ENCODE results near the gene PIAS4.

PIAS4 gene

GRCh38 chr19:4053423-4054324 is 46.1 kb downstream of the PIAS4 start:
- no peak for TF ChIP-seq CTCF (IDR thresholded peaks at IDR 0.05; ENCODE audit: low read length, missing control alignments)
- no peak for DNase-seq (ENCODE audit: low read depth)
- H3K4me3 ChIP-seq (replicated peaks; ENCODE audit: low read depth, low read length) = no peak overlapping the region

GRCh38 chr19:4054441-4055208 is 47.1 kb downstream of the PIAS4 start:
- TF ChIP-seq CTCF (IDR thresholded peaks at IDR 0.05; ENCODE audit: low read length, missing control alignments) = no peak
- DNase-seq (ENCODE audit: low read depth) = no peak
- H3K4me3 ChIP-seq (replicated peaks; ENCODE audit: low read depth, low read length) = no peak overlapping the region

- no peak for DNase-seq (ENCODE audit: low read depth)
- TF ChIP-seq CTCF (IDR thresholded peaks at IDR 0.05; ENCODE audit: low read length, missing control alignments) = no peak
- H3K4me3 ChIP-seq (replicated peaks; ENCODE audit: low read depth, low read length) = no peak overlapping the region
These were observed 47.6 kb downstream of the PIAS4 start for GRCh38 chr19:4055209-4055552.

- TF ChIP-seq CTCF (IDR thresholded peaks at IDR 0.05; ENCODE audit: low read length, missing control alignments) = peak; percentile 20
- H3K4me3 ChIP-seq (replicated peaks; ENCODE audit: low read depth, low read length) = peak overlapping the region; percentile 21
- DNase-seq (ENCODE audit: low read depth) = peak; percentile 89
These were observed 50.6 kb downstream of the PIAS4 start for GRCh38 chr19:4057931-4058692.

- peak overlapping the region; percentile 21 for H3K4me3 ChIP-seq (replicated peaks; ENCODE audit: low read depth, low read length)
- DNase-seq (ENCODE audit: low read depth) = no peak
These were observed 51.3 kb downstream of the PIAS4 start for GRCh38 chr19:4058693-4059452.

More at GRCh38 chr19:4058693-4059452, 51.3 kb downstream of the PIAS4 start:
- TF ChIP-seq CTCF (IDR thresholded peaks at IDR 0.05; ENCODE audit: low read length, missing control alignments) = no peak

All from fibroblast of pulmonary artery (primary cell).